GM18498 (cell line): Measurements from ENCODE around the gene RXFP1.
"Not testable (repeated sequence)": the region's sequence is repeated elsewhere in the genome, so short reads cannot be mapped to it uniquely, and the experiment has no call there.

ENCODE experiments used
- ATAC-seq: cut with Tn5 transposase; IDR thresholded peaks from one replicate; pipeline ENCODE4 v1.9.1; 2021; ENCODE audit warnings: mild to moderate bottlenecking, moderate library complexity; ENCODE audit not compliant: unreplicated experiment

Gene RXFP1

GRCh38 chr4:158606969-158607368, 85.3 kb downstream of the RXFP1 start:
- no peak for ATAC-seq

GRCh38 chr4:158609116-158609515, 87.4 kb downstream of the RXFP1 start:
- ATAC-seq: no peak

- ATAC-seq: peak; percentile 93
Measured at GRCh38 chr4:158610790-158611189, 89.1 kb downstream of the RXFP1 start.

DNA sequence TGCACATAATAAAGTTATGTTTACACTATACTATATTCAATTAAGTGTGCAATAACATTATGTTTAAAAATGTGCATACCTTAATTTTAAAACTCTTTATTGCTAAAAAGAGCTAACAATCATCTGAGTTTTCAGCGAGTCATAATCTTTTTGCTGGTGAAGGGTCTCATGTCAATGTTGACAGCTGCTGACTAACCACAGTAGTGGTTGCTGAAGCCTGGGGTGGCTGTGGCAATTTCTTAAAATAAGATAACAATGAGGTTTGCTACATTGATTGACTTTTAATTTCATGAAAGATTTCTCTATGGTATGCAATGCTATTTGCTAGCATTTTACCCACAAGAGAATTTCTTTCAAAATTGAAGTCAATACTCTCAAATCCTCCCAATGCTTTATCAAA, 91.4 kb downstream of the RXFP1 start:
- no peak for ATAC-seq

DNA sequence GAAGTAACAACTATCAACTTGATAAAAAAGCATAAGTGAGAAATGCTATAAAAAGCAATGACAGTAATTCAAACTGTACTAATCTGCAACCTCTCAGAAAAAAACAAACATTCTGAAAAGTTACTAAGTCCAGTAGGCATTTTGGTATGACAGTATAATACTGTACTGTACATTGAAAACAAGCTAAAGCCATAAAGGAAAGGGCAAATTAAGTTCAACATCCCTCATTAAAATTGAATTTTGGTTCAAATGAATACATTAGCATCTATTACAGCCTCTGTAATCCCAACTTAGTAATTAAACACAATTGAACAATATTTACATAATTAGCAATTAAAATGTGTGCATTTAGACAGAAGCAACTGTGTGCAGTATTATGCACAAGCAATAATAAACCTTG, 96.3 kb downstream of the RXFP1 start:
- no peak for ATAC-seq

DNA sequence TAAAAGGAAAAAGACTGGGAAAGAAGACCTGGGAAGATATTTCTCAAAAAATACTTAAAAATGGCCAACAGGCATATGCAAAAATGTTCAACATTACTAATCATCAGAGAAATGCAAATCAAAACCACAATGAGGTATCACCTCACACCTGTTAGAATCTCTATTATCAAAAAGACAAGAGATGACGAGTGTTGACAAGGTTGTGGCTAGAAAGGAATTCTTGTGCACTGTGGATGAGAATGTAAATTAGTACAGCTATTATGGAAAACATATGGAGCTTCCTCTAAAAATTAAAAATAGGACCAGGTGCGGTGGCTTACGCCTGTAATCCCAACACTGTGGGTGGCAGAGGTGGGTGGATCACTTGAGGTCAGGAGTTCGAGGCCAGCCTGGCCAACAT, 100.0 kb downstream of the RXFP1 start:
- peak; percentile 49 for ATAC-seq

DNA sequence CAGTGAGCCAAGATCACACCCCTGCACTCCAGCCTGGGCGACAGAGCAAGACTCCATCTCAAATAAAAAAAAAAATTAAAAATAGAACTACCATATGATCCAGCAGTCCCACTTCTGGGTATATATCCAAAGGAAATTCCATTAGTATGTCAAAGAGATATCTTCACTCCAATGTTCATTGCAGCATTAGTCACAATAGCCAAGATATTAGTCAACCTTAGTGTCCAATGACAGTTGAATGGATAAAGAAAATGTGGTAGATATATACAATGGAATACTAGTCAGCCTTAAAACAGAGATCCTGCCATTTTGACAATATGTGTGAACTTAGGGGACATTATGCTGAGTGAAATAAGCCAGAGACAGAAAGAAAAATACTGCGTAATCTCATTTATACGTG, 100.6 kb downstream of the RXFP1 start:
- ATAC-seq: no peak

- ATAC-seq: peak; percentile 88
Measured at GRCh38 chr4:158624889-158625478, 103.3 kb downstream of the RXFP1 start.

- no peak for ATAC-seq
Measured at GRCh38 chr4:158625544-158625943, 103.9 kb downstream of the RXFP1 start.

- no peak for ATAC-seq
Measured at GRCh38 chr4:158630893-158631292, 109.2 kb downstream of the RXFP1 start.

- ATAC-seq: no peak
Measured at GRCh38 chr4:158636619-158637018, 114.9 kb downstream of the RXFP1 start.

- ATAC-seq: no peak
Measured at GRCh38 chr4:158644356-158644755, 122.7 kb downstream of the RXFP1 start.

DNA sequence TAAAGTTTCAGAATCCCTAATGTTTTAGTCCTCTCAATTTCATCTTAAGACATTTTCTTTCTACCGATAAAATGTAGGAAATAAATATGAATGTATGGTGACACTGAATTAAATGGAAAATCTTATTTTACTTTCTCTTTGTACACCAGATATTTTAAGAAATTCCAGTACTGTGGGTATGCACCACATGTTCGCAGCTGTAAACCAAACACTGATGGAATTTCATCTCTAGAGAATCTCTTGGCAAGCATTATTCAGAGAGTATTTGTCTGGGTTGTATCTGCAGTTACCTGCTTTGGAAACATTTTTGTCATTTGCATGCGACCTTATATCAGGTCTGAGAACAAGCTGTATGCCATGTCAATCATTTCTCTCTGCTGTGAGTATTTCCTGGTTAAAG, 123.1 kb downstream of the RXFP1 start:
- ATAC-seq: no peak

DNA sequence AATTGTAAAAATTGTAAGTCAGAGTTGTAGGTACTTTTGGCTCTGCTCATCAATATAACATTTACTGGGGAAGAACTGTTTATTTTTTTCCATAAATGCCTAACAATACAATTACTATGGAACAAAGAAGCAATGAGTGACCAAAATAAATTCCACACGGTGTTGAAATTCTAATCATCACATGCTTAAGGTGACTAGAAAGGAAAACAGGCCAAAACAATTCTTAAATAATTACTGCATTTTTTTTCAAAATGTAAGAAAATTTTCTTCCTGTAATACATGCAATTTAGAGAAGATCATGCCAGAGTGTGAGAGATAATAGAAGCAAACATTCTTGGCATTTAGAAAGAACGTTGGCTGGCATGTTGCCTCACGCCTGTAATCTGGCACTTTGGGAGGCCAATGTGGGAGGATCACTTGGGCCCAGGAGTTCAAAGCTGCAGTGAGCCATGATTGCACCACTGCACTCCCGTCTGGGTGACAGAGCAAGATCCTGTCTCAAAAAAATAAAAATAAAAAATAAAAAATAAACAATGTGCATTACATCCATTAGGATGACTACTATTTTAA, 127.5 kb downstream of the RXFP1 start:
- no peak for ATAC-seq

GRCh38 chr4:158652920-158653319, 131.2 kb downstream of the RXFP1 start:
- ATAC-seq: peak; percentile 53

DNA sequence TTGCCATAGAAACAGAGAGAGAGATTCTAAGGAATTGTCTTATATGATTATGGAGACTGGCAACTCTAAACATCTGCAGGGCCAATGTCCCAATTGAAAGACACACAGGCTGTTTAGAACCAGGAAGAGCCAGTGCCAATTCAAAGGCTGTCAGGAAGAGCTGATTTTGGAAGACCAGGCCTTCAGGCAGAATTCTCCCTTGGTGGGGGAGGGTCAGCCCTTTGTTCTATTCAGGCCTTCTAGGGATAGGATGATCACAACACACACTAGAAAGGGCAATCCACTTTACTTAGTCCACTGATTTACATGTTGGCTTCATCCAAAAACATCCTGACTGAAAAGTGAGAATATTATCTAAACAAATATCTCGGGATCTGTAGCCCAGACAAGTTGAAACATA, 134.8 kb downstream of the RXFP1 start:
- ATAC-seq: no peak

GRCh38 chr4:158657291-158657690, 135.6 kb downstream of the RXFP1 start:
- ATAC-seq: no peak

DNA sequence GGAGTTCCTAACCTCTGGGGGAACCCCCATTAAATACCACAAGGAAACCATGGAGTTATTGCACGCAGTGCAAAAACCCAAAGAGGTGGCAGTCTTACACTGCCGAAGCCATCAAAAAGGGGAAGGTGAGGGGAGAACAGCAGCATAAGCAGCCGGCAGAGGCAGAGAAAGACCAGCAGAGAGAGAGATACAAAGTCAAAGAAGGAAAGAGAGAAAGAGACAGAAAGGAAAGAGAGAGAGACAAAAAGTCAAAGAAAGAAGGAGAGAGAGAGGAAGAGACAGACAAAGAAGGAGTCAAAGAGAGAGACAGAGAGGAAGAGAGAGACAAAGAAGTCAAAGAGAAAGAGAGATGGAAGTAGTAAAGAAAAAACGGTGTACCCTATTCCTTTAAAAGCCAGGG, 141.6 kb downstream of the RXFP1 start:
- not testable (repeated sequence) for ATAC-seq

DNA sequence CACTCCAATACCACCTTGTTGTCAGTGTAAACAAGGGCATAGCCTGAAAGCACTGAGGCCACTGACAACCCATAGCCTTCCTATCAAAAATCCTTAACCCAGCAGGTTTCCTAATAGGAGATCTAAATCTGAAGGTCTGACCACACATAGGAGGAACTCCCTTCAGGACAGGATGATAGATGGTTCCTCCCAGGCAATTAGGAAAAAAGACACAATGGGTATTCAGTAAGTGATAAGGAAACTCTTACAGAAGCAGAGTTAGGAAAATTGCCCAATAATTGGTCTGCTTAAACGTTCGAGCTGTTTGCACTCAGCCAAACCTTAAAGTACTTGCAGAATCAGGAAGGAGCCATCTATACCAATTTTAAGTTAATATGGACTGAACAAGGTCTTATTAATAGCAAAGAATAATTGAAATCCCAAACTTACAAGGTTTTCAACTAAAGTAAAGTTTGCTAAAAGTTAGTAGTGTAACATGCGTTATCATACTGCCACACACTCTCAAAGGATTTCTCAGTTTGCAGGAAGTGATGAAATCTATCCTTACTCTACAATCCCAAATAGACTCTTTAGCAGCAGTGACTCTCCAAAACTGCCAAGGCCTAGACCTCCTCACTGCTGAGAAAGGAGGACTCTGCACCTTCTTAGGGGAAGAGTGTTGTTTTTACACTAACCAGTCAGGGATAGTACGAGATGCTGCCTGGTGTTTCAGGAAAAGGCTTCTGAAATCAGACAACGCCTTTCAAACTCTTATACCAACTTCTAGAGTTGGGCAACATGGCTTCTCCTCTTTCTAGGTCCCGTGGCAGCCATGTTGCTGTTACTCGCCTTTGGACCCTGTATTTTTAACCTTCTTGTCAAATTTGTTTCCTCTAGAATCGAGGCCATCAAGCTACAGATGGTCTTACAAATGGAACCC, 142.3 kb downstream of the RXFP1 start:
- not testable (repeated sequence) for ATAC-seq

DNA sequence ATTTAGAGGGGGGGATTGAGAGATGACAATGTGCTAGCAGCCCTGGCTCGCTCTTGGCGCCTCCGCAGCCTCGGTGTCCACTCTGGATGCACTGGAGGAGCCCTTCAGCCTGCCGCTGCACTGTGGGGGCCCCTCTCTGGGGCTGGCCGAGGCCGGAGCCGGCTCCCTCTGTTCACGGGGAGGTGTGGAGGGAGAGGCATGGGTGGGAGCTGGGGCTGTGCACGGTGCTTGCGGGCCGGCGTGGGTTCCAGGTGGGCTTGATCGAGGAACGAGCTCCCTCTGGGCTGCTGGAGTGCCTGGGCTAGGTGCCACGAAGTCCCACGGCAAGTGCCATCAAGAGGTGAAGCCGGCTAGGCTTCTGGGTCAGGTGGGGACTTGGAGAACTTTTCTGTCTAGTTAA, 143.1 kb downstream of the RXFP1 start:
- ATAC-seq: no peak

DNA sequence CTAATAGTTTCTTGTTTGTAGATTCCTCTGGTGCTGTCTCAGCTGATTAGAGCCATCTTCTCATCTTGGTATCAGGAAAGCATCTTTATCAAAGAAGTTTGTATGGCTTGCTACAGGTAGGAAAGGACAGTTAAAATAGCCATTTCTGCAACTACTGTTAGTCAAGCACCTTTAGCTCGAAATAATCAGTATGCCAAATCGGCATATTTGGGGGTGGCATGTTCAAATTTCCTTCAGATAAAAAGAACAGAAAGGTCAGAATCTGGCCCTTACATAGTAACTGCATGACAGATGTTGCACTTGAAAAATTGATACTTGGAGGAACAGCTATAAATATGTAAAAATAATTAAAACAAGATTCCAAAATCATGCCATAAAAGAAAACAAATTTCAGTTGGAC, 145.2 kb downstream of the RXFP1 start:
- no peak for ATAC-seq

- no peak for ATAC-seq
Measured at GRCh38 chr4:158667651-158668198, 146.0 kb downstream of the RXFP1 start.
